OCI-LY3 (cell line): ENCODE results near the gene EIPR1.

ENCODE experiments used
- H2AFZ ChIP-seq: fragments of 200-600, 300-600 bp; shearing (Covaris generic); 2 replicates; pipeline ENCODE4 v1.6.0; 2014; ENCODE audit warnings: antibody characterized with exemption, low read depth, low read length
- H3K27ac ChIP-seq: fragments of 200-600, 300-600 bp; sonication (generic); 2 replicates; pipeline ENCODE4 v1.5.1; 2014; ENCODE audit warnings: mild to moderate bottlenecking, low read length, moderate library complexity, mixed read lengths
- H3K27me3 ChIP-seq: fragments of 200-600, 300-600 bp; sonication (generic); 2 replicates; pipeline ENCODE4 v1.6.1; 2014; ENCODE audit warnings: low read depth, low read length, mixed read lengths
- H3K36me3 ChIP-seq: fragments of 200-600, 300-600 bp; sonication (generic); replicated peaks from 2 replicates; pipeline ENCODE3; 2014; ENCODE audit warnings: low read depth, low read length, mixed read lengths
- H3K4me1 ChIP-seq: fragments of 300-600, 200-600 bp; sonication (generic); 2 replicates; pipeline ENCODE4 v1.6.1; 2014; ENCODE audit warnings: low read length, mixed read lengths
- H3K4me2 ChIP-seq: fragments of 200-600, 300-600 bp; sonication (generic); 2 replicates; pipeline ENCODE4 v1.6.1; 2014; ENCODE audit warnings: low read length, mixed read lengths
- H3K4me3 ChIP-seq: fragments of 300-600, 200-600 bp; sonication (generic); 2 replicates; pipeline ENCODE4 v1.5.1; 2014; ENCODE audit warnings: antibody characterized with exemption, mild to moderate bottlenecking, low read length, moderate library complexity
- H3K79me2 ChIP-seq: fragments of 300-600, 200-600 bp; shearing (Covaris generic); 2 replicates; pipeline ENCODE4 v1.6.1; 2014; ENCODE audit warnings: mild to moderate bottlenecking, low read length, mixed read lengths
- H3K9ac ChIP-seq: fragments of 300-600, 200-600 bp; shearing (Covaris generic); 2 replicates; pipeline ENCODE4 v1.6.0; 2014; ENCODE audit warnings: mild to moderate bottlenecking, low read length, moderate library complexity
- H3K9me3 ChIP-seq: fragments of 200-600, 300-600 bp; shearing (Covaris generic); 2 replicates; pipeline ENCODE4 v1.6.1; 2014; ENCODE audit warnings: low read length, mixed read lengths; ENCODE audit not compliant: insufficient read depth
- H4K20me1 ChIP-seq: fragments of 200-600, 300-600 bp; sonication (generic); 2 replicates; pipeline ENCODE4 v1.6.1; 2016; ENCODE audit warnings: low read length, mixed read lengths; ENCODE audit not compliant: insufficient read depth
- EZH2phosphoT487 ChIP-seq: fragments of 200-600 bp; shearing (Covaris generic); IDR thresholded peaks from 2 replicates; pipeline ENCODE4 v1.6.1; 2018; ENCODE audit warnings: antibody characterized with exemption, mixed run types, low read depth
- TF ChIP-seq, protein P1 (sequence below): fragments of 200-600, 300-600 bp; sonication (generic); IDR thresholded peaks from 2 replicates; pipeline ENCODE4 v1.5.1; 2014; ENCODE audit warnings: antibody characterized with exemption, low read length, low read depth

EIPR1 gene

DNA sequence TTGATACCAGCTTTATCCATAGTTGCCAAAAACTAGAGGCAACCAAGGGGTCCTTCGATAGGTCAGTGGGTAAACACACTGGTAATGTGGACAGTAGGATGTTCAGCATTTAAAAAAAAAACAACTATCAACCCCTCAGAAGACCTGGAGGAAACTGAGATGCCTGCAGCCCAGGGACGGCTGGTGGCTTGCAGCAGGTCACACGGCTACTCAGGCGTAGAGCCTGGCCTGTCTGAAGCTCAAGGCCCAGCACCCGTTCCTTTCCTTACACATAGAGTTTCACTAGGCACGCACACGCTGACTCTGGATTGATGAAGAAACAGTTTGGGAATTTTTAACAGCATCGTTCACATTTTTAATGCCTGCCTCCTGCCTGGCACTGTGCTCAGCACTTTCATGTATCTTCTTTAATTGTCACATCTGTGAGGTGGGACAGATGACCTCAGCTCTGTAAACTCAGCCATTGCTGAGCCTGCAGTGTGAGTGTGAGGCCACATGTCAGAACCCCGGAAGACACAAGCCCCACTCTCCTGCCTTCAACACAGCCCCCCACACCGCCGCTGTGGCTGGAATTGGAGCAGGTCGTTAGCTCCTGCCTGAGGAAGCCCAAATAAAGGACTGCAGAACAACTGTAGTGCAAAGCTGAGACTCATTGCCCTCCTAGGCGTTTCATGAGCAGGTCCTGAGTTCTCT is 42.6 kb upstream of the EIPR1 start:
- no peak overlapping the region for H3K4me3 ChIP-seq
- no peak overlapping the region for H3K27ac ChIP-seq
- TF ChIP-seq EZH2phosphoT487: no peak
- TF ChIP-seq, protein P1, sequence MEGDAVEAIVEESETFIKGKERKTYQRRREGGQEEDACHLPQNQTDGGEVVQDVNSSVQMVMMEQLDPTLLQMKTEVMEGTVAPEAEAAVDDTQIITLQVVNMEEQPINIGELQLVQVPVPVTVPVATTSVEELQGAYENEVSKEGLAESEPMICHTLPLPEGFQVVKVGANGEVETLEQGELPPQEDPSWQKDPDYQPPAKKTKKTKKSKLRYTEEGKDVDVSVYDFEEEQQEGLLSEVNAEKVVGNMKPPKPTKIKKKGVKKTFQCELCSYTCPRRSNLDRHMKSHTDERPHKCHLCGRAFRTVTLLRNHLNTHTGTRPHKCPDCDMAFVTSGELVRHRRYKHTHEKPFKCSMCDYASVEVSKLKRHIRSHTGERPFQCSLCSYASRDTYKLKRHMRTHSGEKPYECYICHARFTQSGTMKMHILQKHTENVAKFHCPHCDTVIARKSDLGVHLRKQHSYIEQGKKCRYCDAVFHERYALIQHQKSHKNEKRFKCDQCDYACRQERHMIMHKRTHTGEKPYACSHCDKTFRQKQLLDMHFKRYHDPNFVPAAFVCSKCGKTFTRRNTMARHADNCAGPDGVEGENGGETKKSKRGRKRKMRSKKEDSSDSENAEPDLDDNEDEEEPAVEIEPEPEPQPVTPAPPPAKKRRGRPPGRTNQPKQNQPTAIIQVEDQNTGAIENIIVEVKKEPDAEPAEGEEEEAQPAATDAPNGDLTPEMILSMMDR: no peak

DNA sequence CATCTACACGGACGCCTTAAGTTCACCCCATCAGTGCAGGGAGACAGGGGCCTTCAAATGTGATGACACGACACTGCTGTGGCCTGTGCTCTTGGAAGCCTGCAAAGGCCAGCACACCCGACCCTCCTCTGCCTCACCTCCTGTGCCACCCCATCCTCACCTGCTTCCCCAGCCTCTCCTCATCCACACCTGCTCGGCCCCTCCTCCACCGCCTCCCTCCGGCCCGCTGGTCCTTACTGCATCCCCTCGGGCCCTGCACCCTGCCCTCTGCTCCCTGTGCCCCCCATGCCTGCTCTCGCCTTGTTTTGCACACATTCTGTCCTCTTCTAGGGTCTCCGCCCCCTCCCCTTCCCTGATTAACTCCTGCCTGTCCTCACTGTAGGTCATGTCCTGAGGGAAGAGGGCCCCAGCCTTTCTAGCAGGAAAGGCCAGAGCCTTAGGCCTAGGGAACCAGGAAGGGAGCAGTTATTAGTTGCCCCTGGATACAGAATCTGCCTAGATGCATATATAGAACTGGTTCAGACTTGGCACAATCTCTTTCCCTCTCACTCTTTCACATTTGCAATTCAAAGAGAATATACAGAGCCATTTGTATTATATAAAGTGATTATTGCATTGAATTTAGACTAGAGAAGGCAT is 41.3 kb upstream of the EIPR1 start:
- H2AFZ ChIP-seq: no peak overlapping the region
- H3K4me3 ChIP-seq: no peak overlapping the region
- H3K36me3 ChIP-seq: peaks cover 41% of the 10 kb centered on the region
- peaks cover 11% of the 10 kb centered on the region for H3K4me1 ChIP-seq
- no peaks in the 10 kb centered on the region for H3K9me3 ChIP-seq
- no peak overlapping the region for H3K4me2 ChIP-seq
- H3K9ac ChIP-seq: no peak overlapping the region
- no peak overlapping the region for H3K27ac ChIP-seq
- H3K79me2 ChIP-seq: peaks cover 10% of the 10 kb centered on the region
- TF ChIP-seq EZH2phosphoT487: no peak
- TF ChIP-seq, protein P1: no peak
- H3K27me3 ChIP-seq: no peaks in the 10 kb centered on the region
- H4K20me1 ChIP-seq: no peaks in the 10 kb centered on the region

More for the DNA sequence above, 42.6 kb upstream of the EIPR1 start:
- Histone ChIP-seq H3K9ac (no peak overlapping the region), H4K20me1 (no peaks in the 10 kb centered on the region), H3K4me2 (no peak overlapping the region), H3K9me3 (no peaks in the 10 kb centered on the region), H2AFZ (no peak overlapping the region), H3K79me2 (peaks cover 2% of the 10 kb centered on the region; the same call in 1 of the 2 replicates), H3K27me3 (no peaks in the 10 kb centered on the region), H3K4me1 (peaks cover 11% of the 10 kb centered on the region), H3K36me3 (peaks cover 42% of the 10 kb centered on the region)

DNA sequence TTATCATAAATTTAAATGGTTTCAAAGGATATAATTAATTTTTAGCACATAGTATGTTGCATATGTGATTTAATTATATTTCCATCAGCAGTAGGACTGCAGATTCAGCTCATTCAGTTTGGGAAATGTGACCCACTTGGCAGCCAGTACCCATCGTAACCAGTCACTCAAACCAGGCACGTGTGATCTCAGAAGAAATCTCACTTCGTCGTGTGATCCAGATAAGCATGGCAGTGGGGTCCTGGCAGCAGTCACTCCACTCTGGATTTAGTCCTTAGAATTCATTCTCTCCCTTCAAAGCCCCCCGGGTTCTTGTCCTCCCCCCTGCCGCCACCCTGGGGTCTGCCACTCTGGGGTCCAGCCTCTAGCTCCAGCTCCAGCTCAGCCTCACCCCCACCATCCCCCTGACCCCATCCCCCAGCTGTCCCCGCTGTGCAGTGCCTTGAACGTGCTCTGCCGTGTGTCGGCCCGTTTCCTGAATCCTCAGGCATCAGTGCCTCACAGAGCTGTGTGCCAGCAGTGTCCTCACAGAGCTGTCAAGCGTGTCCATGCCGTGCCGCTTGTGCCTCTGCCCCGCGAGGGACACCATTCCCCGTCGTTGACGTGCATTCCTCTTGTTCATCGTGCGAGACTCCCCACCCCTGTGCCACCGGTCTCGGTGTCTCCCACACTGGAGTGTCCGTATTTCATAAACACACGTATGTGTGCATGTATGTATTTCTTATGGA is 36.7 kb upstream of the EIPR1 start:
- Histone ChIP-seq H3K4me1 (peaks cover 18% of the 10 kb centered on the region), H4K20me1 (no peaks in the 10 kb centered on the region), H3K27me3 (no peaks in the 10 kb centered on the region), H2AFZ (no peak overlapping the region), H3K4me2 (no peak overlapping the region), H3K4me3 (no peak overlapping the region), H3K79me2 (peaks cover 35% of the 10 kb centered on the region), H3K27ac (no peak overlapping the region), H3K36me3 (peaks cover 35% of the 10 kb centered on the region), H3K9me3 (no peaks in the 10 kb centered on the region), H3K9ac (no peak overlapping the region)
- TF ChIP-seq, protein P1: no peak
- TF ChIP-seq EZH2phosphoT487: no peak

DNA sequence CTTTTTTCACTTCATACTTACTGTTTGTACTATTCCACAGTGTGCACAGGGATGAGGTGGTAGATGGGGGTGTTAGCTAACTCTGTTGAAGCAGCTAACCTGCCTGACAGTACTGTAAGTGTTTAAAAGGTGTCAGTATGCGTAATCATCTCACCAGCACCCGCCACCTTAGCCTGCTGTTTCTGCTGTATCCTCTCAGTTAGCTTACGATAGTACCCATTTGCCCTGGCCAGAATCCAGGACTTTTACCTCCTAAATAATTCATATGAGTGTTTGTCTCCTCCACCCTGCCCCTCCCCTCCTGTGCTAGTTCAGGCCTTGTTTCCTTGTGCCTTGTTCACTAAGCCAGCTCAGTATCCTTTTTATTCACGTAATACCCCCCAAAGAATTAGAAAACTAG is 36.1 kb upstream of the EIPR1 start:
- Histone ChIP-seq H3K27ac (no peak overlapping the region), H3K4me2 (no peak overlapping the region), H3K79me2 (peaks cover 39% of the 10 kb centered on the region), H2AFZ (no peak overlapping the region), H3K4me3 (no peak overlapping the region), H3K9ac (no peak overlapping the region), H3K9me3 (no peaks in the 10 kb centered on the region), H3K4me1 (peaks cover 24% of the 10 kb centered on the region), H3K36me3 (peaks cover 41% of the 10 kb centered on the region), H4K20me1 (no peaks in the 10 kb centered on the region), H3K27me3 (no peaks in the 10 kb centered on the region)
- TF ChIP-seq, protein P1: no peak
- TF ChIP-seq EZH2phosphoT487: no peak
